ENCODE results near the gene TMEM86B.

DNA sequence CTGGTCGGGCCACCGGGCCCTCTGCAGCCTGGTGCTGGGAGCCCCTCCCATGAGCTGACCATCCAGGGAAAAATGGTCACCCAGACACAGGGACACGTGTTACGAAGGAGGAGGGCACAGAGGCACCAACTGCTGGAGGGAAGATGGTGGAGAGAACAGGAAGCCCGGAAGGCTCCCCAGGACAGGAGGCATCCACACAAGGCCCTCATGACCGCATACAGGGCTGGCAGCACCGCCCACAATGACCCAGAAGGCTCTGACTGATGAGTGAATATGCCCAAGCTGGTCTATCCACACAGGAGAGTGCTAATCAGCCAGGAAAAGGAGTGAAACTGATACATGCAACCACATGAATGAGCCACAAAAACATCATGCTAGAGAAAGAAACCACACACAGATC is 14.0 kb upstream of the TMEM86B start:
- TF ChIP-seq, protein P1, sequence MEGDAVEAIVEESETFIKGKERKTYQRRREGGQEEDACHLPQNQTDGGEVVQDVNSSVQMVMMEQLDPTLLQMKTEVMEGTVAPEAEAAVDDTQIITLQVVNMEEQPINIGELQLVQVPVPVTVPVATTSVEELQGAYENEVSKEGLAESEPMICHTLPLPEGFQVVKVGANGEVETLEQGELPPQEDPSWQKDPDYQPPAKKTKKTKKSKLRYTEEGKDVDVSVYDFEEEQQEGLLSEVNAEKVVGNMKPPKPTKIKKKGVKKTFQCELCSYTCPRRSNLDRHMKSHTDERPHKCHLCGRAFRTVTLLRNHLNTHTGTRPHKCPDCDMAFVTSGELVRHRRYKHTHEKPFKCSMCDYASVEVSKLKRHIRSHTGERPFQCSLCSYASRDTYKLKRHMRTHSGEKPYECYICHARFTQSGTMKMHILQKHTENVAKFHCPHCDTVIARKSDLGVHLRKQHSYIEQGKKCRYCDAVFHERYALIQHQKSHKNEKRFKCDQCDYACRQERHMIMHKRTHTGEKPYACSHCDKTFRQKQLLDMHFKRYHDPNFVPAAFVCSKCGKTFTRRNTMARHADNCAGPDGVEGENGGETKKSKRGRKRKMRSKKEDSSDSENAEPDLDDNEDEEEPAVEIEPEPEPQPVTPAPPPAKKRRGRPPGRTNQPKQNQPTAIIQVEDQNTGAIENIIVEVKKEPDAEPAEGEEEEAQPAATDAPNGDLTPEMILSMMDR (IDR thresholded peaks at IDR 0.05) = no peak
- no peak for TF ChIP-seq POLR2A (IDR thresholded peaks at IDR 0.05)

Data from thyroid gland (tissue), 4 donors.